HT1080 (cell line): ENCODE results near the gene GRID1. TPM values are rescaled to one million over a fixed set of nuclear protein-coding genes. Genes with fewer than 3 reads are reported as not detected.

ENCODE experiments used
- DNase-seq: peaks from one replicate; pipeline ENCODE4 v3.0.0-alpha.2; 2015; ENCODE audit warnings: low read depth
- total RNA-seq: library from RNA; depleted of rRNA; stranded (reverse); fragments of >200 nt; shearing (Covaris generic); gene quantifications from 2 replicates; pipeline ENCODE4 v1.2.3, GENCODE V29; 2014

GRID1 gene
- total RNA-seq, 1 experiment from 2014 or later = 5.4 TPM

DNA sequence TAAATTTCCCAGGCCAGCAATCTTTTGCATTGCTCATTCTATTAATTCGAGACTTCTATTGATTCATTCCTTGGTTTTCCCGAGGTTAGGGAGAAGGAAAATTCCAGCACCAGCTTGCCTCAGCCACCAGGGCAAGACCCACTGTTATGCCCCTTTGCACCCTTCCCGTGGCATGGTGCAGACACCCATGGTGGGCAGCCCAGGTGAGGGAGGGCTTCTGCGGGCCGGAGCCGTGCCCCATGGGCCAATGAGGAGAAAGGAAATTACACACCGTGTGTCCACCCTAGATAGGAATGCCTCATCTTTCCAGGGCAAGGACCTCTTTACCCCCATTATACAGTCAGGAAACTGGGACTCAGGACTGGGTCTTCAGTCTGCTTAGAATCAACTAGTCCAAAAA lies 4.5 kb upstream of the GRID1 start:
- DNase-seq = no peak

- no peak for DNase-seq
Measured at GRCh38 chr10:86370006-86370585, 3.5 kb upstream of the GRID1 start.

GRCh38 chr10:86368987-86369386 lies 2.4 kb upstream of the GRID1 start:
- DNase-seq = no peak

- DNase-seq = no peak
Measured at GRCh38 chr10:86368046-86368445, 1.5 kb upstream of the GRID1 start.

DNA sequence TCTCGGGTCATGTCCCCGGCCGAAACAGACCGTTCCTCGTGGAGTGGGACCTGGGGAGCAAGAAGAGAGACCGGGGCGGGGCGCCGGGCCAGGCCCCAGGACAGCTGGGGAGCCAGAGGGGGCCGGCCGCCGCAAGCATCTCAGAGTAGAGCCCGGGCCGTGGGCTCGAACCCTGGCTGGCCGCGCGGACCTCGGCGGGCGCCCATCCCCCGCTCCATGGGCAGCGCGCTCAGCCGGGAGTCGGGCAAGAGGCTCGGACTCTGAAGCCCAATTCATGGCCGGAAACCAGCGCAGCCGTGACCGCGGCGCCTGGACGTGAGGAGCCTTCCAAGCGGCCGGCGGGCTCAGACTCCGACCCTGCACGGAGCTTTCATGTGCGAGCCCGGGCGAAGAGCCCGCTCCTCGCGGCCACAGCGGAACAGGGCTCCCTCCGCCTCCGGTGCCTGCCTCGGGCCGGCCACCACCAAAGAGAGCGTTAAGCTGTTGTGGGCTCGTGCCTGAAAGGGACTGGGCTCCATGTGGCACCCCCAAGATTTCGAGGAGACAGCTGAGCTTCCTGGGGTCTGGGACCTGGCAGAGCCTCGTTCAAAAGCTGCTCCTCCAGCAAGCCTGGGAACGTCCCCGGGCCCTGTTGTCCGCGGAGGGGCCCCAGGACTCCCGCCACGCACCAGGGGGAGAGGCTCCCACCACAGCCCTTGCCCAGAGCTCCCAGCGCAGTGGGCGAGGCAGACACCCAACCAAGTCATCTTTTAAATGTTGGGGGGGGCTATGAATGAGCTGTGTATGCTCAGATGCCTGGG lies 757 bp upstream of the GRID1 start:
- no peak for DNase-seq

DNA sequence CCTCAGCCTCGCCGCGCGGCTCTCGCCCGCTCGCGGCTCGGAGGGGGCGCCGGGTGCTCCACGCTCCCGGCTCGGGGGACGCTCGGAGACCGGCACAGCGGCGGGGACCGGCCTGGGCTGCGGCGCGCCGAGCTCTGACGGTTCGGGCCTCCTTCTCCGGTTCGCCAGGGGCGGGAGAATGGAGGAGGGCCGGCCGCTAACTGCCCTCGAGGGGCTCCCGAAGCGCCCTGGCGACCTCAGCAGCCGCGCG lies 232 bp upstream of the GRID1 start:
- no peak for DNase-seq

DNA sequence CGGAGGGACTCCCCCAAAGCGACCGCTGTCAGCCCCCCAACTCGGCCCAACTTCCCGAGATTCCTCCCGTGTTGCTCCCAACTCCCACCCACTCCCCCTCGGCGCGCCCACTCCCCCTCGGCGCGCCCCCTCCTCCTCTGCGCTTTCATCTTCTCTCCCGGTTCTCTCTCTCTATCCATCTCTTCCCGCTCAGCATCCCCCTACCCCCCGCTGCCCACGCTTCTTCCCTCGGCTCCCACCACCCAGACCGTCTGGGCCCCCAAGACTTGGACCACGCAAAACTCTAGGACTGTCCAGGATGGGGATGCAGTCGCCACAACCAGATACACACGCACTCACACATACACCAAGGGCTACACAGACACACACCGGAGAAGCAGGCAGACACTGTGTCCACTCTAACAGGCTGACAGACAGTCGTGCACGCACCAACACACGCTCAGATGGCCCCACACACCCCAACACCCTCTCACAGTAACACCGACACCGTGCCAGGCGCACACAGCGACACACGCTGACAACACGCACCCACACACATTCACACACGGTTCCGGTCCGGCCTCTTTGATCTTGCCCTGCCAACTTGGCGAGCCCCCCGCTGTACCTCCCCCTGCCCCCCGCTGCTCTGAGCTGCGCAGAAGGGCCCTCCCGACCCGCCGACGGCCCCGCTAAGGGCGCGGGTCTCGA lies 1.1 kb downstream of the GRID1 start:
- no peak for DNase-seq

DNA sequence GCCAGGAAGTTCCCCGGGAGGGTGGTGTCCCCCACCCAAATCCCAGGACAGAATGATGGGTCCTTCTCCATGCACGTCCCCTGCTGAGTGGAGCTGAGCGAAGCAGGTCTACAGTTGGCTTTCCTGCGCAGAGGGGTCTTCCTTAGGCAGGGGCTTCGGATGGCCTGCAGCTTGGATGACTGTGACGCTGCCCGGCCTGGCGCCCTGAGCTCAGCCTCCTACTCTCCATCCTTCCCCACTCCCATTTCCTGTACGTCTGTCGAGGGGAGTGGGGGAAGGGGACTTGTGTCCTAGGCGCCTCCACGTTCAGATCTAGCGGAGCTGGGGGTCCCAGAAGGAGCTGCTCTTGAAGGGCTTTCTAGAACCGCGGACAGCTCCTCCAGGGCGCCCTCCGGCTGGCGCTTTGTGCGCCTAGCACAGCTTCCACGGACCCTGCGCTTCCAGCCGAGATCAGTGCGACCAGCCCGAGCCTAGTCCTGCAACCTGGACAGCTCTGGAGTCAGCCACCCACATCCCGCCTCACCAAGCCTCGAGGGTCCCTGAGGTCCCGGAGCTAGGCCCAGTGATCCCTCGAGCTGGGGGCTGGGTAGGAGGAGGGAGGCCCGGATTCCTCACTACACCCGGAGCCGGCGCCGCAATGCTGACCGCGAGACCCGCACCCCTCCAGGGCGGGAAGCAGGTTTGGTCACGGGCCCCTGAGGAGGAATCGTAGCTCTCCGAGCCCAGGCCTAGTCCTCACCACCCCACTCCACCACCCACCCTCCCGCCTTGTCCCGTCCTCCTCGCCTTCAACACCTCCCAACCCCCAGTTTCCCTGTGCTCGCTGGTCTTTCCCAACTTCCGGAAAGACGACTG lies 1.9 kb downstream of the GRID1 start:
- DNase-seq = no peak

GRCh38 chr10:86363833-86364490 lies 2.6 kb downstream of the GRID1 start:
- DNase-seq = no peak

GRCh38 chr10:86363184-86363832 lies 3.3 kb downstream of the GRID1 start:
- no peak for DNase-seq

DNA sequence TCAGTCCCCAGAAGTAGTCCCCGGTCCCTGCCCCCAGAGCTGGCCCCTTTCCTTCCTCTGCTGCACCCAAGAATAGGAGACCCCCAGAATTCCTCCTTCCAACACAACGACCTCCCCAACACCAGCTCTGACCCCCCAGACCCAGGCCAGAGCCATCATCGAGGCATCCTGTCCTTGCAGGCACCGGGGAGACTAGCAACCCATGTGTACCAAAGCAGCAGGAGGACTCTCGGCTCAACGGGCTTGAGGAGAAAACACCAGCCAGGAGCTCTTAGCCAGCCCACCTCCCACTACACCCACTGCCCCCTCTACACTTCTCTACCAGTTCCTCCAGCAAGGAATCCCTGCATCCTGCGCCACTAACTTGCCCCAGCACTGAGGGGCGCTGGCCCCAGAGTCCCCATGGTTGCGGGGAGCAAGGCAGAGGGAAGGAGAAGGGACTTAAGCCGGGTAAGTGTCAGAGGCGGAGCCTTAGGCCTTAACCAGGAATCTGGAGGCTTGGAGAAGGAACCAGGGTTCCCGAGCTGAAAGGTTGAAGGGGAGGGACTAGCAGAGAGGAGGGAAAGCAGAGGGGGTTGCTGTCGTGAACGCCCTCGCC lies 3.9 kb downstream of the GRID1 start:
- DNase-seq = no peak

DNA sequence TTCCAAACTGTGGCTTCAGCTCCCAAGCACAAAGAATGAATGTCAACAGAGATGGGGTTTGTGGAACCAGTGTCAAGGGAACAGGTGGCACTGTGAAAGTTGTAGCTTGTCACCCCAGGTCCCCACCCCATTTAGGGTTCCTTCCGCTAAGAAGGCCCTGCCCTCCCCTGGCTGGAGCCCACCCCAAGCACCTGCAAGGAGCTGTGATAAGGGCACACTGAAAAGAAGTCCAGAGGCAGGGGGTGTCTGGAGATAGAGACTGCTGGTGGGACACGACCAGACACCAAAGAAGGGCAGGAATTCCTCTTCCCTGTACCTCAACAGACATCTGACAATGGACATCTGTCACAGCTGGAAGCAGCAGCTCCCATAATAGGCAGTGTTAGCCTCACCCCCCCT lies 4.5 kb downstream of the GRID1 start:
- DNase-seq = no peak

DNA sequence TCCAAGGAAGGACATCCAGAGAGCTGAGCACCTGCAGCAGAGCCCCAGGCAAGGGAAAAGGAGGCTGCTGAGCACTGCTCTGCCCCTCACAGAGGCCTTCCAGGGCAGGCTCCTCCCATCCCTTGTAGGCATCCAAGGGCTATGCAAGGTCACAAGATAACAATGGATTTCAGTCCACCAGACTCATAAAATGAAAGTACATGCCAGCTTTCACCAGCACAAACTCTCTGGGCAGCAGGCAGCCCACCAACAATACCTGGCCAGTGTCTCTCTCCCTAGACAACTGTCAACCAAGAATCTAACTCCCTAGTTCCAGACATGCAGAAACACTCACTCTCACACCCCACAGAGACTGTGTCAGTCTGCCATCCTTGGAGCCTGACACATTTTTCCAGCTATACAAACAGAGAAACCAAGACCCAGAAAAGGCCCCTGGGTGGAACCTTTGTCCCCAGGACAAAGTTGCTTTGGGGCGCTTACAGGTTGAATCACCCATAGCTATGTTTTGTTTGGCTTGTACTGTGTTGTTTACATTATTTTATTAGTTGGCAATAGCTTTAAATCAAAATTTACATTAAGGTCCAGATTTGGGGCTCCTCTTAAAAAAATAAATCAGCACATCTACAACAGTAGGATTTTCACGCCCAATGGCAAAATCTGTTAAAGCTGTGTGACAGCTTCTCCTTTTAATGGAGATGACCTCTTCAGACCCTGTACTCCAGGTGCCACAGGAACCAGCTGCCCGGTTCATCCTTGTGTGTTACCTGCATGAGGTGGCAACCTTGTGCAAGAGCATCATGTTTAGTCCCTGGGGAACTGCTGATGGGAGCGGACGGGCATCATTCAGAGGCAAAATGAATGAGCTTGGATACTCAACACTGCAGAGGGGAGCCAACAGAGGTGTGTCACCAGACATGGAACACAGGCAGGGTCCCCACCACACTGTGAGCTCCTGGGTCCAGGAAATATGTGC lies 5.2 kb downstream of the GRID1 start:
- no peak for DNase-seq

DNA sequence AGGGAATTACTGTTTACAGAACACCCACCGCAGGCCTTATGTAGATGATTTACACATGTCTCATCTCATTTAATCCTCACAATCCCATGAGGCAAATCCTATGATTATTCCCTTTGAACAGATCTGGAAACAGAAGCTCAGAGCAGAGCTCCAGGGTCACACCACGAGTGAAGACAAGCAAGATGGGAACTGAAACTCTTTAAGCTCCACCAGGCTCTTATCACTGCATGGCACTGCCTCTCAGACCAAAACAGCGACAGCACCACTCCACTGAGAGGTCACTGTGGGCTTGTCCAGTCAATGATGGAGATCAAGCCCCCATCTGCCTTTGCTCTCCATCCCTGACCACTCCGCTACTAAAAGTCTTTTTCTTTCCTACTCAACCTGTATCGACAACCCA lies 5.9 kb downstream of the GRID1 start:
- DNase-seq = no peak

DNA sequence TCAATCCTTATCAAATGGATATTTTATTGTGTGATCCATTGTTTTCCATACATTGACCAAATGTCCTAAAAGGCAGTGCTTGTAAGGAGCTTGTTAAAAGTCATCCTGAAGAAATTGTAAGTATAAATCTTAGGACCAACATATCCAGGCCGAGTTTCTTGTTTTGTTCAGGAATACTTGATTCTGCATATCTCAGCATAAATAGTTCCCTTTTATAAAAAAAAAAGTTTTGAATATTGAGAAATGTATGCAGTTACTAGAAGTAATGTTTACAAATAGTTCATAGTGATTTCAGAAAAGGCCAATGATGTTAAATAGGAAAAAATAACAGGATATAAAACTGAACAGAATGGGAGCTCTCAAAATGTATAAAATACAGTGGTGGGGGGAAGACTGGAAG lies 6.6 kb downstream of the GRID1 start:
- DNase-seq = no peak

DNA sequence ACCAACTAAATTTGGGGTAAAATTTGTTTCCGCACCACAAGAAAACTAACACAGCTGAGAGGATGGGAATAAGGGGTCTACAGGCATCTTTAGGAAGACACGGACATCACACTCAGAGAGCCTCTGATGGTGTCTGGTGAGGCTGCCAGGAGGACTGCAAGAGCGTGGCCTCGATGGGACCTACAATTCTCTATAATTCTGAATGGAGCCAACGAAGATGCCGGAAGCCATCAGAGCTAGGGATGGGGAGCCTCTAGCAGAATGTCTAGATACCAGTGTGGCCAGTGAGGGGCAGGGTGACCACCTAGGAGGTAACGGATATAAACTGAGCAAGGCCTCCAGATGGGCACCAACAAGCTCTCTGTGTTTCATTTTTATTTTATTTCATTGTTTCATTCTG lies 7.5 kb downstream of the GRID1 start:
- no peak for DNase-seq

DNA sequence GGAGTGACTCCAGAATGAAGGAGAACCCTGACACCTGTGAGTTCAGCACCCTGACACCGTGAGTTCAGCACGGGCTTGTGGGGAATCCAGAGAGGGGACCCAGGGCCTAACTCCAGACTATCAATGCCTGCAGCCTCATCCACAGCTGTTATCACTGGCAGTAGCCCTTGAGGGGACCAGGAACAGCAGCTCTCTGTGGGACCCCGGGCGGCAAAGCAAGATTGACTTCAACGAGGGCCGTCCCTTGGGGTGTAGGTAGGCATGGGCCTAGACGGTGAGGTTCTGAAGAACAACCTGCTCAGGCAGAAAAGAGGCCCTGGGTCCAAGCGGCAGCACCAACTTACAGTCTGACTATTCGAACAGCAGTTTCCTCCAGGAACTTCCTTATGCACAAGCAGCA lies 8.9 kb downstream of the GRID1 start:
- DNase-seq = no peak

DNA sequence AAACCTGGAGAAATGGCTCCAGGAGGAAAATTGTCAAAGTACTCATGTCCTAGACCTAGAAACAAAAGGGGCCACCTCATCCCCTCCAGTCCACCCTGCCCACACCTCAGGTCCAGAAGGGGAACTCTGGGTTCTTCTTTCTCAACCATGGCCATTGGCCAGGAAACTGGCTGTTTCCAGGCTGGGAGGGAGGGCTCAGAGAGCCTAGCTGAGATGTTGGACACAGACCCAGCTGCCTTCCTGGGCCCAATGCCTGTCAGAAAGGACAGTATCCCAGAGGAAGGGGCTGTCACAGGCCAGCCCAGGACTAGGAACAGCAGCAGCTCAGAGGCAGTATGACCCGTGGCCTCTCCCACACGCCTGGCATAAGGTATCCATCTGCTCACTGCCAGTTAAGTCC lies 9.6 kb downstream of the GRID1 start:
- DNase-seq = no peak

DNA sequence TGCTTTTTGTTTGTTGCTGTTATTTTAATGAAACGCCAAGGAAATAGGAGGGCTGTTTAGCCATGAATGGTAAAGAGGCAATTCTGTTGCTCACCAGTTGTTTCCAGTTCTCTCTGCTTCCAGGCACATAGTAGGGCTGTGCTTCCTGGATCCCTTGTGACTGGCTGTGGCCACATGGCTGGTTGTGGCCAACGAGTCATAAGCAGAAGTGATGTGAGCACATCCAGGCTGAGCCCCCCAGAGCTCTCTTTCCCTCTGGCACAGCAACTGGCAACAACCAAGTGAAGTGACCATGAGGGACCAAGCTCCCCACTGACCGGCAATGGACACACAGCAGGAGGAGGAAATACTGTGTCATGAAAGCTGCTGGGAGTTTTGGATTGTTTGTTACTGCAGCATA lies 10.3 kb downstream of the GRID1 start:
- DNase-seq = peak; percentile 37
